GM18517 (cell line): ENCODE measurements around the gene AGBL4.
A peak's percentile ranks its signal among the peaks of the same experiment; 100 is the strongest.

Experiments used
- ATAC-seq: cut with Tn5 transposase; IDR thresholded peaks from one replicate; pipeline ENCODE4 v1.9.1; 2021; ENCODE audit warnings: mild to moderate bottlenecking, moderate library complexity; ENCODE audit not compliant: unreplicated experiment

The AGBL4 gene

GRCh38 chr1:48693674-48694320 lies 1330.0 kb downstream of the AGBL4 start:
- no peak for ATAC-seq

GRCh38 chr1:48693180-48693579 lies 1330.6 kb downstream of the AGBL4 start:
- no peak for ATAC-seq

GRCh38 chr1:48692235-48692634 lies 1331.5 kb downstream of the AGBL4 start:
- ATAC-seq = no peak

GRCh38 chr1:48691429-48692001 lies 1332.2 kb downstream of the AGBL4 start:
- no peak for ATAC-seq

GRCh38 chr1:48688102-48688760 lies 1335.5 kb downstream of the AGBL4 start:
- ATAC-seq = peak; percentile 63

GRCh38 chr1:48687282-48688045 lies 1336.3 kb downstream of the AGBL4 start:
- ATAC-seq = no peak

- ATAC-seq = no peak
Measured at GRCh38 chr1:48686159-48686558, 1337.6 kb downstream of the AGBL4 start.

- no peak for ATAC-seq
Measured at GRCh38 chr1:48684381-48684780, 1339.4 kb downstream of the AGBL4 start.

GRCh38 chr1:48683839-48684238 lies 1339.9 kb downstream of the AGBL4 start:
- no peak for ATAC-seq

- no peak for ATAC-seq
Measured at GRCh38 chr1:48681476-48682305, 1342.1 kb downstream of the AGBL4 start.

GRCh38 chr1:48680411-48681035 lies 1343.2 kb downstream of the AGBL4 start:
- no peak for ATAC-seq

GRCh38 chr1:48679859-48680258 lies 1343.9 kb downstream of the AGBL4 start:
- no peak for ATAC-seq

GRCh38 chr1:48678710-48679505 lies 1344.8 kb downstream of the AGBL4 start:
- no peak for ATAC-seq

GRCh38 chr1:48677306-48678287 lies 1346.2 kb downstream of the AGBL4 start:
- no peak for ATAC-seq

GRCh38 chr1:48676822-48677221 lies 1346.9 kb downstream of the AGBL4 start:
- no peak for ATAC-seq

GRCh38 chr1:48676376-48676775 lies 1347.4 kb downstream of the AGBL4 start:
- no peak for ATAC-seq

GRCh38 chr1:48675251-48675650 lies 1348.5 kb downstream of the AGBL4 start:
- ATAC-seq = no peak

GRCh38 chr1:48674641-48675040 lies 1349.1 kb downstream of the AGBL4 start:
- ATAC-seq = no peak
